ENCODE measurements around the gene CACNG6.

CACNG6 gene

DNA sequence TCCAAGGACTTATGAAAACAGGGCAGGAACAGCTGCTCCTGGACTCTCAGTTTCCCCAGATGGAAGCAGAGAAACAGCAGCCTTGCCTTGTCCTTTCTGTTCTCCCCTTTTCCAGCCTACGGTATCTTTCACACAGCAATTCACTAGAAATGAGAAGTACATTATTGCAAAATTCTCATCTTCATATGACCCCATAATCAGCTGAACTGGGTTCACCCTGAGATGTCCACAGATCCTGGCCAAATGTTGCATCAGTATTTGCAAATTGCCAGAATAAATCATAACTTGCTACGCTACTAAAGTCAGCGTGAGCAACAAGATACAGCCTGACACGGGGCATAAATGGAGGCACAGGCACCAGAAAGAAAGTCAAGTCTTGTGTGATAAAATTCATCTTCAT, 56.2 kb downstream of the CACNG6 start:
- no peak for TF ChIP-seq CTCF (IDR thresholded peaks at IDR 0.05; ENCODE audit: control extremely low read depth, extremely low read depth, low read depth, missing control alignments)
- no peak for DNase-seq (ENCODE audit: extremely low spot score)
- CTCF ChIA-PET = no interaction called here
- POLR2A ChIA-PET = no interaction called here

Data from GM10248 (cell line).